C4-2B (cell line): ENCODE measurements around the gene RXRA.

ENCODE experiments used
- H3K27ac ChIP-seq: fragments of 450-650 bp; 2 replicates; pipeline ENCODE4 v1.5.1; 2017
- ZFX ChIP-seq: fragments of 450-650 bp; IDR thresholded peaks from 2 replicates; pipeline ENCODE4 v1.6.1; 2017
- TF ChIP-seq, protein P1 (sequence below): fragments of 450-650 bp; conservative IDR thresholded peaks from 2 replicates; pipeline ENCODE4 v1.5.1; 2017; ENCODE audit warnings: mild to moderate bottlenecking

RXRA gene

DNA sequence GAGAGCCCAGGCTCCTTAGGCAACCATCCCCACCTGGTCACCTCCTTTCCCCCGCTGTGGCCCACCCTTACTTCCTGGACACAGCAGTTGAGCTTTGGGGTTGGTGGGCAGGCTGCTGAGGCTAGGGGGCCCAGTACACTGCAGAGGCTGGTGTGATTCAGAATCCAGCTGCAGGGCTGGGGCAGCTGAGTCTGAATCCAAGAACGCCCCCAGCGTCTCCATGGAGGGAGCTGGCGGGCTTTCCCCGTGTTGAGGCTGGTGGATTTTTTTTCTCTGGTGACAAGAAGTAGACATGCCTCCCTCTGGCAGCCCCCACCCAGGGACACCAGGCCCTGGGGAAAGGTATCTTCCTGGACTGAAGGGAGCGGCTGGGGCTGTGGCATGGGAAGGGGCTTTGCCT, 104.8 kb downstream of the RXRA start:
- TF ChIP-seq, protein P1, sequence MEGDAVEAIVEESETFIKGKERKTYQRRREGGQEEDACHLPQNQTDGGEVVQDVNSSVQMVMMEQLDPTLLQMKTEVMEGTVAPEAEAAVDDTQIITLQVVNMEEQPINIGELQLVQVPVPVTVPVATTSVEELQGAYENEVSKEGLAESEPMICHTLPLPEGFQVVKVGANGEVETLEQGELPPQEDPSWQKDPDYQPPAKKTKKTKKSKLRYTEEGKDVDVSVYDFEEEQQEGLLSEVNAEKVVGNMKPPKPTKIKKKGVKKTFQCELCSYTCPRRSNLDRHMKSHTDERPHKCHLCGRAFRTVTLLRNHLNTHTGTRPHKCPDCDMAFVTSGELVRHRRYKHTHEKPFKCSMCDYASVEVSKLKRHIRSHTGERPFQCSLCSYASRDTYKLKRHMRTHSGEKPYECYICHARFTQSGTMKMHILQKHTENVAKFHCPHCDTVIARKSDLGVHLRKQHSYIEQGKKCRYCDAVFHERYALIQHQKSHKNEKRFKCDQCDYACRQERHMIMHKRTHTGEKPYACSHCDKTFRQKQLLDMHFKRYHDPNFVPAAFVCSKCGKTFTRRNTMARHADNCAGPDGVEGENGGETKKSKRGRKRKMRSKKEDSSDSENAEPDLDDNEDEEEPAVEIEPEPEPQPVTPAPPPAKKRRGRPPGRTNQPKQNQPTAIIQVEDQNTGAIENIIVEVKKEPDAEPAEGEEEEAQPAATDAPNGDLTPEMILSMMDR: no peak
- no peak for TF ChIP-seq ZFX
- no peak overlapping the region for H3K27ac ChIP-seq

DNA sequence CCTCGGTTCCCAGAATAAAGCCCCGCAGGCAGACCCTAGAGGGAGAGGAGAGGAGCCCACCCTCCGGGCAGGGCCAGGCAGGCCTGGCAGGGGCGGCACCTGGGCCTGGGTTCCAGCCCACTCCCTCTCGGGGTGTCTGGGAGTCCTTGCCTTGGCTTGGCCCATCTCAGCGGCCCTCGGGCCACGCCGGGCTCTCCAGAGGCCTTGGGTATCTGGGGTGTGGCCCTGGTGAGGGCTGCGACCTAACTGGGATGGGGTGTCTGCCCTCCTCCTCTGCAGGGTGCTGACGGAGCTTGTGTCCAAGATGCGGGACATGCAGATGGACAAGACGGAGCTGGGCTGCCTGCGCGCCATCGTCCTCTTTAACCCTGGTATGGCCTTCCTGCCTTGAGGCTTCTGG, 105.4 kb downstream of the RXRA start:
- TF ChIP-seq ZFX: no peak
- TF ChIP-seq, protein P1: no peak
- H3K27ac ChIP-seq: no peak overlapping the region

DNA sequence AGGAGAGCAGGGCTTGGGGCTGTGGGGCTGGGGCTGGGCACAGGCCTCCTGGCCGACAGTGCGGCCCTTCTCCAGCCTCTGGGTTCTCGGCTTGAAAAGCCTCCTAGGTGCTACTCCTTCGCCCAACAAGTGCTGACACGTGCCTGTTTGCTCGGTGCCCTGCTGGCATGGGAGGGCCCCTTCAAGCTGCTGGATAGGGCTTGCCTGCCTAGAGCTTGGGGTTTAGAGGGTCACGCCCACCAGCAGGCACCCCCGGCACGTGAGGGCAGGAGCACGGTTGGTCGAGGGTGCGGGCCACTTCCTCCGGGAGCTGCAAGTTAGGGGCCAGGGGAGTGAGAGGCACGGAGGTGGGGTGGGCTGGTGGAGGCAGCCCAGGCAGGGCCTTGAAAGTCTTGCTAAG, 106.2 kb downstream of the RXRA start:
- H3K27ac ChIP-seq: no peak overlapping the region
- TF ChIP-seq, protein P1: no peak
- no peak for TF ChIP-seq ZFX

DNA sequence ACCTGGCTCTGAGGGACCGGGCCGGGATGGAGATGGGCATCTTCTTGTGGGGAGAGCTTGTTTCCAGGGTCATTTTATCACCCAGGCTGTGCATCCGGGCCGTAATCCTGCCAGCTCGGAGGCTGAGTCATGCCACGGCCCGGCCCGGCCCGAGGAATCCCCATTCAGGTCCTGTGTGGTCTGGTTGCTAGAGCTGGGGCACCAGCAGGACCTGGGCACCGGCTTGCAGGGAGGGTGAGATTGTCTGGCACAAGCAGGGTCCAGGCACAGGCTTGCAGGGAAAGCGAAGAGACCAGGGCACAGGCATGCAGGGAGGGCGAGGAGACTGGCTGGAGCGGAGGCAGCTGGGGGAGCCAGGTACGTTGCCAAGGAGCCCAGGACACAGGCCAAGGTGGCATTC, 106.8 kb downstream of the RXRA start:
- H3K27ac ChIP-seq: peak overlapping the region; percentile 74; the same call in 1 of the 2 replicates
- no peak for TF ChIP-seq ZFX

DNA sequence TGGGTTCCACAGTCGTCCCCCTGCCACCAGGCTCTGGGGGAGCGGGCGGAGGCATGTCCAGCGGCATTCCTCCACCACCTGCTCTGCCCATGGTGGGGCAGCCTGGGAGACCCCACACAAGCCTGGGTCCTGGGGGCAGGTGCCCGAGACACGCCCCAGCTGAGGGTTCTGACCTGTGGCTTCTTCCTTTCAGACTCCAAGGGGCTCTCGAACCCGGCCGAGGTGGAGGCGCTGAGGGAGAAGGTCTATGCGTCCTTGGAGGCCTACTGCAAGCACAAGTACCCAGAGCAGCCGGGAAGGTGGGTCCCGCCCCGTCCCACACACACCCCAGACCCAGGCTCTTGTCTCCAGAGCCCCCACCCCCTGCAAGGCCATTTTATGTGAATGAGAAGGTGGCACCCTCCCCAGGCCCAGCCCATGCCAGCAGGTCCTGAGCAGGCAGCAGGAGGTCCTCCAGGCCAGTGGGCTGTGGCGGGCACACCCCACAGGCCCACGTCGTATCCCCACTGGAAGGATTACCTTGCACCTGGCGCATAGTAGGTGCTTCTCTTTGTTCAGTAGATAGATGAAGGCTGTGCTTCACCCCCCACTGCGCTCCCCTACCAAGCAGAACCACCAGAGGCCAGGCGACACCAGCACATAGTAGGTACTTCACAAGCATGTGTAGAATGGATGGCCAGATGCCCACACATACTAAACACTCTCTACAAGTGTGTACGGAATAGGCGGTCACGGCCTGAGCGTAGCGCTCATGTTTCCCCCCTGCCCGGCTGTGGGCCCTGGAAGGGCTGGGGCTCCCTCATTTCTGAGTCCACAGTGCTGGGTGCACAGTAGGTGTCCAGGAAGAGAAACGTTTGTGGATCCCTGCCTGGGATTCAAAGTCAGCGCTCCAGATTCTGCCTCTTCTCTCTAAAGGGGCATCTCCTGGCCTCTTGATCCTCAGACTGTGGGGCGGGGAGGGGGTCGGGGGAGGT, 107.9 kb downstream of the RXRA start:
- TF ChIP-seq ZFX: no peak
- TF ChIP-seq, protein P1: no peak
- H3K27ac ChIP-seq: peak overlapping the region; percentile 74

DNA sequence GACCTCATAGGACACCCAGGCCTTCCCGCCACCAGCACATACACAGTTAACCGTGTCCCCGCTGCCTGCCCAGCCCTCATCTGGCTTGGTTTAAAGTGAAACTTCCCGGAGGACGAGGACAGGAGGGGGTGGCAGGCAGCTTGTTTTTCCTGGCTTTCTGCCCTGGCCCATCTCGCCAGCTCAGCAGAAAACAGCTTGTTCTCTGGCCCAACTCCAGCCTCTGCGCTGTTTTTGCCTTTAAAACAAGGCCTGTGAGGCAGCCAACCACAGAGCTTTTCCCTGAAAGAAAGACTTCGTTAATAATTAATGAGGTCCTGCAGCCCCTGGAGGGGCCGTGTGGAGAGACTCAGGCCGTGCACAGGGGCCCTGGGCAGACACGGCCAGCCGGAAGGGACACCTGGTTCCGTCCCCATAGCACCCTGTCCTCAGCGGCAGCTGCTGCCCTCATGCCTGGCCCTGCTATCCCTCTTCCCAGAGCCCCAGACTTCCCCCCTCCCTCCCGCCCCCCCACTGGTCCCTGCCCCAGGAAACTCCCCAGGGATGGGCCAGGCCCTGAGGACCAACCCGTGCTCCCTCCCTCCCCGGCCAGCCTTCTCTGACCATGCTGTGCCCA, 108.7 kb downstream of the RXRA start:
- TF ChIP-seq, protein P1: no peak
- no peak for TF ChIP-seq ZFX
- peak overlapping the region; percentile 74 for H3K27ac ChIP-seq

DNA sequence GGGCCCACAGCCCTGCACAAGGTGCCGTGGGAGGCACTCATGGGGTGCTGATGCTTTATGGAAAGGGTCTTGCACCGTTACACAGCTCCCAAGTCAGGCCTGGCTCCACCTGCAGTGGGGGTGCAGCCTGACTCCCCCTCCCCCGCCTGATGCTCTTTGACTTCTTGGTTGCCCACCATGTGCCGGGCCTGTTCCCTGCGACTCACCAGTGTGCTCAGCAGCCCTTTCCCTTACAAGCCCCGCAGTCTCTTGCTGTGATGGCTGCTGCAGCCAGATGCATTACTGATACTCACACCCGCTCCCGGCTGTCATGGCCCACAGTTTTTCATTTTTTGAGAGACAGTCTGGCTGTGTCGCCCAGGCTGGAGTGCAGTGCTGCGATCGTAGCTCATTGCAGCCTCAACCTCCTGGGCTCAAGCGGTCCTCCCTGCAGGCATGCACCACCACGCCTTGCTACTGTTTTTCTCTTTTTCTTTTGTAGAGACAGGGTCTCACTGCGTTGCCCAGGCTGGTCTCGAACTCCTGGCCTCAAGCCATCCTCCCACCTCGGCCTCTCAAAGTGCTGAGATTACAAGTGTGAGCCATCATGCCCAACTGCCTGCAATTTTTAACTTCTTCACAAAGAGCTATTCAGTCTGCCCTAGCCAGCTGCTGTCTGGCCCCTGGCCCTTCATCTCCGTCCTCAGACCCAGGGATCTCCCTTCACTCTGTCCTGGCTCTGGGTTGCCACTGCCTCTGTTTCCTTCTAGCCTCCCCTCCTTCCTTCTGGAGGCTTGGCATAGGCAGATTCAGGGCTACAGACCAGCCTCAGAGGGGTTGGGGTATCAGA, 109.5 kb downstream of the RXRA start:
- TF ChIP-seq, protein P1: no peak
- TF ChIP-seq ZFX: no peak
- H3K27ac ChIP-seq: peak overlapping the region; percentile 74
